Activated CD8-positive, alpha-beta T cell treated with anti-CD3 and anti-CD28 coated beads, Interleukin-2, amount 10 ng/mL, durations not matched to agents 7 days and 5 days (primary cell): Measurements from ENCODE around the gene LRRTM4. TPM values are rescaled to one million over a fixed set of nuclear protein-coding genes. Genes with fewer than 3 reads are reported as not detected.

Experiments used
- ATAC-seq: fragments of 150-1000 bp; cut with Tn5 transposase; one replicate; pipeline ENCODE4 v1.10.0; 2021; ENCODE audit warnings: moderate library complexity
- CTCF ChIA-PET: fragments of 350-600 bp; sonication (Branson Sonifier 250); formaldehyde crosslinking; loops from one replicate; lab custom pipeline; 2021; ENCODE audit warnings: antibody characterized with exemption; lab: Charles Lee
- POLR2A ChIA-PET: fragments of 350-600 bp; sonication (Branson Sonifier 250); formaldehyde crosslinking; loops from one replicate; lab custom pipeline; 2021; ENCODE audit warnings: antibody characterized with exemption; lab: Charles Lee
- DNase-seq: peaks from one replicate; pipeline ENCODE4 v3.0.0-alpha.2; 2020
- H3K27ac Mint-ChIP-seq: one replicate; pipeline ENCODE4 v1.8.0; 2021; ENCODE audit warnings: mild to moderate bottlenecking, mixed read lengths
- H3K27me3 Mint-ChIP-seq: one replicate; pipeline ENCODE4 v1.8.0; 2021; ENCODE audit warnings: low read depth, mixed read lengths
- H3K36me3 Mint-ChIP-seq: one replicate; pipeline ENCODE4 v1.8.0; 2021; ENCODE audit warnings: low read depth, mixed read lengths
- H3K4me1 Mint-ChIP-seq: one replicate; pipeline ENCODE4 v1.8.0; 2021; ENCODE audit warnings: low read depth, mixed read lengths
- H3K4me3 Mint-ChIP-seq: one replicate; pipeline ENCODE4 v1.8.0; 2021; ENCODE audit warnings: mild to moderate bottlenecking, mixed read lengths
- H3K9me3 Mint-ChIP-seq: one replicate; pipeline ENCODE4 v1.8.0; 2022; ENCODE audit warnings: mixed read lengths; ENCODE audit not compliant: insufficient read depth
- total RNA-seq, 2 experiments: library from RNA; stranded (reverse); gene quantifications; one replicate each; pipeline ENCODE4 v1.2.3, GENCODE V29; 2021

LRRTM4 gene
- total RNA-seq, 2 experiments from 2014 or later, result not detected

DNA sequence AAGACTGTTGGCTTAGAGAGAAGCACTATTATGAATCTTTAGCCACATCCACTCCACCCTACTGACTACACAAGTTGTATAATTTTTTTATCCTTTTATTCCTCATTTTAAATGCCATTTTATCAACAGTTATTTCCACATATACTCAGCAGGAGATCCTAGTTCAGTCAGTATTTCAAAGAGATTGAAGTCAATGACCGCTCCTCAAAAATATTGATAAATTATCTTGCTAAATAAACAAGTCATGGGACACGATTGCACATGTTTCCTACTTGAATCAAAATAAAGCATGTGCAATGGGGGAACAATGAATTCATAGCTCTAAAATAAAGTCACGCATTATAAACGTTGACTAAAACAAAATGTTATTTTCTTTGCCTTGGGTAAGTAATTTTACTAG is 496.5 kb downstream of the LRRTM4 start:
- ChIA-PET CTCF (no interaction called here), POLR2A (no interaction called here)
- Mint-ChIP-seq H3K27me3 (no peaks in the 10 kb centered on the region), H3K9me3 (peaks cover 16% of the 10 kb centered on the region), H3K27ac (no peak overlapping the region), H3K4me3 (no peak overlapping the region), H3K36me3 (no peaks in the 10 kb centered on the region), H3K4me1 (no peaks in the 10 kb centered on the region)
- DNase-seq (no peak), ATAC-seq (no peak)

GRCh38 chr2:77021161-77021560 is 501.0 kb downstream of the LRRTM4 start:
- Mint-ChIP-seq H3K4me3 (no peak overlapping the region), H3K36me3 (no peaks in the 10 kb centered on the region), H3K9me3 (peaks cover 9% of the 10 kb centered on the region), H3K27ac (no peak overlapping the region), H3K4me1 (no peaks in the 10 kb centered on the region), H3K27me3 (no peaks in the 10 kb centered on the region)
- CTCF ChIA-PET, result no interaction called here
- DNase-seq (no peak), ATAC-seq (no peak)
- POLR2A ChIA-PET, result no interaction called here

DNA sequence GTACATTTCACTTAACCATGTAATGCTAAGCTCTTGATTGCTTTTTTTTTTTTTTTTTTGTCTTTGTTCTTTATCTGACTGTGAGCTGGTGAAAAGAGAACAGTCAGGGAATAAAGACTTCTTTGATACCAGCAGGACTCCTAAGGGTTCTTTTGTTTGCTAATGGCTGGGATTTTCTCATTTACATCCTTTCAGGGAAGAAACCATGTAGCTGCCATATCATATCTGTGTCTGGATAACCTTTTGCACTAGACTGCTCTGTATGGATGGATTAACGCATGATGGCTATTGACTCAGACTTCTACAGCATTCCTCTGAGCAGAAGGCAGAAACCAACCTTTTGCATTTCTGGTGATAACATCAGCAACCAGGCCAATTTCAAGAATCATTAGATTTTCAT is 504.0 kb downstream of the LRRTM4 start:
- no peaks in the 10 kb centered on the region for H3K4me1 Mint-ChIP-seq
- H3K36me3 Mint-ChIP-seq, result no peaks in the 10 kb centered on the region
- no peak for ATAC-seq
- H3K27ac Mint-ChIP-seq, result no peak overlapping the region
- no peak overlapping the region for H3K4me3 Mint-ChIP-seq
- no peaks in the 10 kb centered on the region for H3K27me3 Mint-ChIP-seq
- H3K9me3 Mint-ChIP-seq, result peaks cover 9% of the 10 kb centered on the region
- ChIA-PET POLR2A (no interaction called here), CTCF (no interaction called here)
- DNase-seq, result no peak

- Mint-ChIP-seq H3K4me1 (no peaks in the 10 kb centered on the region), H3K36me3 (no peaks in the 10 kb centered on the region), H3K27ac (no peak overlapping the region), H3K4me3 (no peak overlapping the region), H3K9me3 (peaks cover 13% of the 10 kb centered on the region), H3K27me3 (no peaks in the 10 kb centered on the region)
- ATAC-seq, result no peak
- no peak for DNase-seq
- ChIA-PET POLR2A (no interaction called here), CTCF (no interaction called here)
Observed at GRCh38 chr2:77017355-77017745, 504.8 kb downstream of the LRRTM4 start.

DNA sequence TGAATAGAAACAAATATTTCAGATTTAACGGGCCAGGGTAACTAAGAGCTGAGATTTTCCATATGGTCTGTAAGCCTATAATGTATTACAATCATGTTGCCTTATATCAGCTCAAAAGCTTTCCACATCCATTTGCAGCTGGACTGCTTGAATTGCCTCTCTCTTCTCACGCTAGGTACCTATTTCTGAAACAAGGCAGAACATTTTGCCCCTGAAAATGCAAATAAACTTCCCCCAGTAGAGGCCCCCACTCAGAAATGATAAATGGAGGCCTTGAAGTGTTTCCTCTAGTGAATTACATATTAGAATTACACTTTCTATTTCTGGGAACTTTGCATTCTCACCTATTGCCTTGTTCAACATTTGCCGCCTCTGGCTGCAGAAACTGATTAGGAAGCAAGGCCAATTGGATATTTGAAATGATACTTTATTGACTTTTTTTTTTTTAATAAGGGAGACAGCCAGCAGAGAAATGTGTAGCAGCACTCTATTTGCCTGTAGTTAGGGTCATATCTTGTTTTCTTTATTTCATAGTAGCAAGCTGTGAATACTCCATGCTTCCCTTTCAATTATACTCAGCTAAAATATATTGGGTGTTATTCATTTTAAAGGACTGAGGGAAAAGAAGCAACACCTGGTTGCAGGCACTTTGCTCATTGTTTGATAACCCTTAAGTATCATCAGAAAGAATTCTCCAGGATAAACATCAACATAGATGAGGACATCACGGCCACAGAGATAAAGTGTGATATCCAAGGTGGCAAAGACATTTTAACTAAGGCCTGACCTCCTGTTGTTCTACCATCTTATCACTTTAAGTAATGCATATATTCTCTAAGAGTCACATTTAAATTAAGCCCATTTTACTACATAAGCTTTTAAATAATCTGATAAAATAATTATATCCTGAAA is 505.5 kb downstream of the LRRTM4 start:
- H3K27ac Mint-ChIP-seq, result no peak overlapping the region
- POLR2A ChIA-PET, result no interaction called here
- ATAC-seq, result no peak
- H3K27me3 Mint-ChIP-seq, result no peaks in the 10 kb centered on the region
- H3K36me3 Mint-ChIP-seq, result no peaks in the 10 kb centered on the region
- DNase-seq, result no peak
- no peaks in the 10 kb centered on the region for H3K4me1 Mint-ChIP-seq
- peaks cover 13% of the 10 kb centered on the region for H3K9me3 Mint-ChIP-seq
- H3K4me3 Mint-ChIP-seq, result no peak overlapping the region
- CTCF ChIA-PET, result no interaction called here

DNA sequence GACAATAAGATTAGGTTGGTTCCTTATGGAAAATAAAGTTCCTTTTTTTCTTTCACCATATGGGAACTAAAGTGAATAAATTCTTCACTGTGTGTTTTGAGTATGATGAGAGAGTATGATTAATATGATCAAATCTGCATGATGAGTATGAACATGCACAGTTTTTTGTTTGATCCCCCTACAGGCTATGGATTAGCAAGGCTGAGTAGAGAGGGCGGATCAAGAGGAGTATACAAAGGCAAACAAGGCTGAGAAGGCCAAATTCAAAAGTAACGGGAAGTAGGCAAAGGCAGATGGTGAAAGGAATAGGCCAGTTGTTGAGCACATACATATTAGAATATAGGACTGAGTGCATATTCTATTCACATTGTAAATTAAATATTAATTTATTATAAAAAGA is 508.2 kb downstream of the LRRTM4 start:
- ChIA-PET POLR2A (no interaction called here), CTCF (no interaction called here)
- Mint-ChIP-seq H3K4me3 (no peak overlapping the region), H3K9me3 (peaks cover 17% of the 10 kb centered on the region), H3K36me3 (no peaks in the 10 kb centered on the region), H3K27me3 (no peaks in the 10 kb centered on the region), H3K4me1 (no peaks in the 10 kb centered on the region), H3K27ac (no peak overlapping the region)
- no peak for DNase-seq
- ATAC-seq, result no peak

GRCh38 chr2:77013457-77013856 is 508.7 kb downstream of the LRRTM4 start:
- H3K27me3 Mint-ChIP-seq, result no peaks in the 10 kb centered on the region
- no peaks in the 10 kb centered on the region for H3K36me3 Mint-ChIP-seq
- POLR2A ChIA-PET, result no interaction called here
- H3K9me3 Mint-ChIP-seq, result peaks cover 17% of the 10 kb centered on the region
- DNase-seq, result no peak
- CTCF ChIA-PET, result no interaction called here
- no peak for ATAC-seq
- no peak overlapping the region for H3K27ac Mint-ChIP-seq
- no peaks in the 10 kb centered on the region for H3K4me1 Mint-ChIP-seq
- H3K4me3 Mint-ChIP-seq, result no peak overlapping the region

DNA sequence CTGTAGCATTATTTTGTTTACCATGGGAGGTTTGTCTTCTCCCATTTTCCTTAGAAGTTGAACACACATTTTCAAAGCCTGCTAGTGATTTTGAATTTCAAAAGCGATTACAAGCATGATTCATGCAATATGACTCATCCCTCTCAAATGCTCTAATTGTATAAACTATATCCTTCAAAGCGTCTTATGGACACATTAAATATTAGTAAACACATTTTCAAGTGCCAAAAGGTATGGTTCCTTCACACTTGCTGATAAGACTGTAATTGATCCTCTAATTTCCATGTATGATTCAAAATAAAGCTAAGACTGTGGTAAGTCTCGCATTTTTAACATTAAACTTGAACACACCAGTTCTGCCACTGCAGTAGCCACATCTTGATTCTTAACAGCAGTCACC is 512.9 kb downstream of the LRRTM4 start:
- H3K27me3 Mint-ChIP-seq, result no peaks in the 10 kb centered on the region
- CTCF ChIA-PET, result no interaction called here
- H3K4me1 Mint-ChIP-seq, result no peaks in the 10 kb centered on the region
- ATAC-seq (no peak), DNase-seq (no peak)
- POLR2A ChIA-PET, result no interaction called here
- peaks cover 12% of the 10 kb centered on the region for H3K9me3 Mint-ChIP-seq
- no peak overlapping the region for H3K4me3 Mint-ChIP-seq
- H3K27ac Mint-ChIP-seq, result no peak overlapping the region
- no peaks in the 10 kb centered on the region for H3K36me3 Mint-ChIP-seq

- no peak for ATAC-seq
- no peak overlapping the region for H3K4me3 Mint-ChIP-seq
- H3K36me3 Mint-ChIP-seq, result no peaks in the 10 kb centered on the region
Observed at GRCh38 chr2:77008853-77009252, 513.3 kb downstream of the LRRTM4 start.

DNA sequence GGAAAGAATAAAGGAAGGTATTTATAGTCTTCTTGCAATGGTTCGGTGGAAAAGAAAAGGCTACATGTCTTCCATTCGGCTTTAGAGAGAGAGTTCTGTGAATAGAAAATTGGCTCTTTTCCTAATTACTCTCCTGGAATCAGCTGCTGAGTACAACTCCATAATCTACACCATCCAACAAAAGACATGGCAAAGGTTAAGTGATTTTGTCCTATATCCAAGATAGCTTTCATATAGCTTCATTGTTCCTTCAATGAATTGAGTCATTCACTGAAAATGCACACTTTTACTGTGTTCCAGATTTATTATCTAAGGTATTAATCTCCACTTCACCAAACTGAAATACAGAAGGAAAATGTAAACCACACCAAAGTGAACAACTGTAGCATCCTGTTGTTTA is 514.5 kb downstream of the LRRTM4 start:
- ATAC-seq, result no peak
- Mint-ChIP-seq H3K4me1 (no peaks in the 10 kb centered on the region), H3K27me3 (no peaks in the 10 kb centered on the region), H3K4me3 (no peak overlapping the region), H3K36me3 (no peaks in the 10 kb centered on the region), H3K9me3 (peaks cover 4% of the 10 kb centered on the region), H3K27ac (no peak overlapping the region)
- no peak for DNase-seq
- CTCF ChIA-PET, result no interaction called here
- POLR2A ChIA-PET, result no interaction called here

More at GRCh38 chr2:77008853-77009252, 513.3 kb downstream of the LRRTM4 start:
- no peak for DNase-seq
- ChIA-PET CTCF (no interaction called here), POLR2A (no interaction called here)
- peaks cover 12% of the 10 kb centered on the region for H3K9me3 Mint-ChIP-seq
- no peak overlapping the region for H3K27ac Mint-ChIP-seq
- H3K4me1 Mint-ChIP-seq, result no peaks in the 10 kb centered on the region
- H3K27me3 Mint-ChIP-seq, result no peaks in the 10 kb centered on the region

DNA sequence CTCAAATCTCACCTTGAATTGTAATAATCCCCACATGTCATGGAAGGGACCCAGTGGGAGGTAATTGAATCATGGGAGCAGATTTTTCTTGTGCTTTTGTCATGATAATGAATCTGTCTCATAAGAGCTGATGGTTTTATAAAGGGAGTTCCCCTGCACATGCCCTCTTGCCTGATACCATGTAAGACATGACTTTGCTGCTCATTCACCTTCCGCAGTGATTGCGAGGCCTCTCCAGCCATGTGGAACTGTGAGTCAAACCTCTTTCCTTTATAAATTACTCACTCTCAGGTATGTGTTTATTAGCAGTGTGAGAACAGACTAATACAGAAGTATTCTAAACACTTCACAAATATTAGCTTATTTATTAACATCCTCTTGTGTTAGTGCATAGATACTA is 516.7 kb downstream of the LRRTM4 start:
- no peak overlapping the region for H3K27ac Mint-ChIP-seq
- CTCF ChIA-PET, result no interaction called here
- H3K36me3 Mint-ChIP-seq, result no peaks in the 10 kb centered on the region
- ATAC-seq, result no peak
- POLR2A ChIA-PET, result no interaction called here
- no peak overlapping the region for H3K4me3 Mint-ChIP-seq
- peaks cover 9% of the 10 kb centered on the region for H3K9me3 Mint-ChIP-seq
- DNase-seq, result no peak
- no peaks in the 10 kb centered on the region for H3K27me3 Mint-ChIP-seq
- no peaks in the 10 kb centered on the region for H3K4me1 Mint-ChIP-seq

GRCh38 chr2:77001895-77002294 is 520.3 kb downstream of the LRRTM4 start:
- Mint-ChIP-seq H3K27me3 (no peaks in the 10 kb centered on the region), H3K27ac (no peak overlapping the region), H3K4me1 (no peaks in the 10 kb centered on the region), H3K36me3 (no peaks in the 10 kb centered on the region), H3K4me3 (no peak overlapping the region), H3K9me3 (peaks cover 19% of the 10 kb centered on the region)
- DNase-seq (no peak), ATAC-seq (no peak)
- ChIA-PET CTCF (no interaction called here), POLR2A (no interaction called here)

DNA sequence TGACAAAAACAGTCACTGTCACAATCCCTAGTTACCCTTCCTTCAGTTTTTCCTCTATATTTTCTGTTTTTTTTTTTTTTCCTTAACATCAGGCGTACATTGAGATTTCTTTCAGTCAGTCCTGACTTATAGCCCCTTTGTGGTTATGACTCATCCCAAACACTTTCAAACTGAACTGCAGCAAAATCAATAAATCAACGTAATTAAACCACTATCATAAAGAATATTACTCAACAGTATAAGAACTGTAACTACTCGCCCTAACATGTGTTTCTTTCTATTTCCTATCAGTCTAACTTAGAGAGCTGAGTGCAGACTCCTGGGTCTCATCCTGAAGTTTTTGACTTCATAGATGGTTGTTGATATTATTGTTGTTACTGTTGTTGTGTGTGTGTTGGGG is 523.5 kb downstream of the LRRTM4 start:
- ATAC-seq, result no peak
- DNase-seq, result no peak
- POLR2A ChIA-PET, result no interaction called here
- CTCF ChIA-PET, result no interaction called here
- no peaks in the 10 kb centered on the region for H3K36me3 Mint-ChIP-seq
- no peaks in the 10 kb centered on the region for H3K27me3 Mint-ChIP-seq
- H3K4me3 Mint-ChIP-seq, result no peak overlapping the region
- peaks cover 19% of the 10 kb centered on the region for H3K9me3 Mint-ChIP-seq
- no peak overlapping the region for H3K27ac Mint-ChIP-seq
- H3K4me1 Mint-ChIP-seq, result no peaks in the 10 kb centered on the region
